HUES64 (cell line): ENCODE measurements around the gene NRSN2.
A peak's percentile ranks its signal among the peaks of the same experiment; 100 is the strongest.
"Not testable (repeated sequence)": the region's sequence is repeated elsewhere in the genome, so short reads cannot be mapped to it uniquely, and the experiment has no call there.

Source experiments
- H3K27ac ChIP-seq: 2 replicates; pipeline ENCODE4 v1.7.0; 2013; ENCODE audit warnings: low read depth, low read length, inconsistent platforms
- H3K27me3 ChIP-seq: 2 replicates; pipeline ENCODE4 v1.6.1; 2013; ENCODE audit warnings: mild to moderate bottlenecking, low read length; ENCODE audit not compliant: insufficient read depth
- H3K36me3 ChIP-seq: 2 replicates; pipeline ENCODE4 v1.6.1; 2013; ENCODE audit warnings: mild to moderate bottlenecking, low read length; ENCODE audit not compliant: insufficient read depth
- H3K4me1 ChIP-seq: 2 replicates; pipeline ENCODE4 v1.6.1; 2013; ENCODE audit warnings: mild to moderate bottlenecking, low read length, moderate library complexity; ENCODE audit not compliant: insufficient read depth
- H3K4me3 ChIP-seq: 2 replicates; pipeline ENCODE4 v1.5.1; 2013; ENCODE audit warnings: mild to moderate bottlenecking, low read length, moderate library complexity
- H3K9ac ChIP-seq: 2 replicates; pipeline ENCODE4 v1.6.1; 2013; ENCODE audit warnings: mild to moderate bottlenecking, low read depth, low read length
- H3K9me3 ChIP-seq: 2 replicates; pipeline ENCODE4 v1.6.1; 2013; ENCODE audit warnings: low read depth, low read length; ENCODE audit not compliant: insufficient read depth
- WGBS: fragments of 150-250, 120-280 bp; methylation state at CpG from one replicate; pipeline ENCODE4 v1.1.7; 2013; ENCODE audit warnings: missing lambda C conversion rate; 5-methylcytosine and 5-hydroxymethylcytosine counted together

The NRSN2 gene

GRCh38 chr20:326645-327185 lies 20.2 kb upstream of the NRSN2 start:
- Histone ChIP-seq H3K4me1 (peaks cover 36% of the 10 kb centered on the region), H3K9ac (peak overlapping the region; percentile 95), H3K27ac (peak overlapping the region; percentile 98), H3K9me3 (no peaks in the 10 kb centered on the region), H3K27me3 (no peaks in the 10 kb centered on the region), H3K4me3 (peak overlapping the region; percentile 96), H3K36me3 (peaks cover 9% of the 10 kb centered on the region)
- WGBS, result under 1% methylated on average over 37 of the region's 38 CpGs

- peak overlapping the region; percentile 78 for H3K27ac ChIP-seq
- H3K27me3 ChIP-seq, result no peaks in the 10 kb centered on the region
- peak overlapping the region; percentile 96 for H3K4me3 ChIP-seq
- WGBS, result 3% methylated on average over 47 of the region's 47 CpGs
- H3K9ac ChIP-seq, result peak overlapping the region; percentile 65
- H3K9me3 ChIP-seq, result no peaks in the 10 kb centered on the region
- peaks cover 33% of the 10 kb centered on the region for H3K4me1 ChIP-seq
- H3K36me3 ChIP-seq, result peaks cover 9% of the 10 kb centered on the region
Observed at GRCh38 chr20:327186-328026, 19.5 kb upstream of the NRSN2 start.

GRCh38 chr20:328027-328974 lies 18.6 kb upstream of the NRSN2 start:
- Histone ChIP-seq H3K4me1 (peaks cover 26% of the 10 kb centered on the region), H3K27ac (no peak overlapping the region), H3K36me3 (peaks cover 9% of the 10 kb centered on the region), H3K9ac (peak overlapping the region; percentile 65), H3K9me3 (no peaks in the 10 kb centered on the region), H3K4me3 (peak overlapping the region; percentile 96), H3K27me3 (no peaks in the 10 kb centered on the region)
- 63% methylated on average over 28 of the region's 31 CpGs for WGBS

GRCh38 chr20:328975-329695 lies 17.8 kb upstream of the NRSN2 start:
- no peak overlapping the region for H3K9ac ChIP-seq
- no peaks in the 10 kb centered on the region for H3K9me3 ChIP-seq
- H3K4me3 ChIP-seq, result peak overlapping the region; percentile 96; the same call in 1 of the 2 replicates
- H3K27me3 ChIP-seq, result no peaks in the 10 kb centered on the region
- H3K27ac ChIP-seq, result no peak overlapping the region
- 86% methylated on average over 7 of the region's 7 CpGs for WGBS
- H3K4me1 ChIP-seq, result peaks cover 22% of the 10 kb centered on the region
- H3K36me3 ChIP-seq, result peaks cover 9% of the 10 kb centered on the region

- Histone ChIP-seq H3K4me1 (peaks cover 22% of the 10 kb centered on the region), H3K4me3 (no peak overlapping the region), H3K36me3 (peaks cover 9% of the 10 kb centered on the region), H3K9ac (no peak overlapping the region), H3K9me3 (no peaks in the 10 kb centered on the region), H3K27ac (no peak overlapping the region), H3K27me3 (no peaks in the 10 kb centered on the region)
- WGBS, result 83% methylated on average over 4 of the region's 4 CpGs
Observed at GRCh38 chr20:329851-330232, 17.1 kb upstream of the NRSN2 start.

GRCh38 chr20:330233-331149 lies 16.4 kb upstream of the NRSN2 start:
- Histone ChIP-seq H3K36me3 (peaks cover 9% of the 10 kb centered on the region), H3K4me1 (peaks cover 22% of the 10 kb centered on the region), H3K9me3 (no peaks in the 10 kb centered on the region), H3K9ac (no peak overlapping the region), H3K27ac (no peak overlapping the region), H3K4me3 (no peak overlapping the region), H3K27me3 (0 out of 2 replicates have a peak, but pooled peaks cover 2% of the 10 kb centered on the region)
- 48% methylated on average over 16 of the region's 16 CpGs for WGBS

- WGBS, result 97% methylated on average over 8 of the region's 8 CpGs
Observed at GRCh38 chr20:334578-334977, 12.3 kb upstream of the NRSN2 start.

GRCh38 chr20:336040-336439 lies 10.9 kb upstream of the NRSN2 start:
- H3K9me3 ChIP-seq, H3K4me3 ChIP-seq, H3K36me3 ChIP-seq, H3K27ac ChIP-seq, H3K9ac ChIP-seq, H3K4me1 ChIP-seq: not testable (repeated sequence)
- peaks cover 12% of the 10 kb centered on the region for H3K27me3 ChIP-seq
- 74% methylated on average over 1 of the region's 1 CpG for WGBS

More at GRCh38 chr20:334578-334977, 12.3 kb upstream of the NRSN2 start:
- H3K9me3 ChIP-seq, result no peaks in the 10 kb centered on the region
- peaks cover 9% of the 10 kb centered on the region for H3K4me1 ChIP-seq
- H3K27me3 ChIP-seq, result peaks cover 12% of the 10 kb centered on the region
- H3K27ac ChIP-seq, result no peak overlapping the region
- H3K9ac ChIP-seq, result no peak overlapping the region
- no peak overlapping the region for H3K4me3 ChIP-seq
- no peaks in the 10 kb centered on the region for H3K36me3 ChIP-seq

- Histone ChIP-seq H3K27ac (no peak overlapping the region), H3K9ac (no peak overlapping the region), H3K4me1 (peaks cover 5% of the 10 kb centered on the region; the same call in 1 of the 2 replicates), H3K9me3 (no peaks in the 10 kb centered on the region), H3K4me3 (no peak overlapping the region), H3K27me3 (peaks cover 7% of the 10 kb centered on the region), H3K36me3 (no peaks in the 10 kb centered on the region)
- WGBS, result 83% methylated on average over 2 of the region's 2 CpGs
Observed at GRCh38 chr20:341682-342081, 5.2 kb upstream of the NRSN2 start.

- Histone ChIP-seq H3K4me1 (peaks cover 5% of the 10 kb centered on the region; the same call in 1 of the 2 replicates), H3K4me3 (no peak overlapping the region), H3K9me3 (no peaks in the 10 kb centered on the region), H3K27me3 (peaks cover 4% of the 10 kb centered on the region), H3K27ac (no peak overlapping the region), H3K36me3 (no peaks in the 10 kb centered on the region), H3K9ac (no peak overlapping the region)
Observed at GRCh38 chr20:343107-343506, 3.8 kb upstream of the NRSN2 start.
